Measurements from ENCODE around the gene GPR17. TPM values are rescaled to one million over a fixed set of nuclear protein-coding genes. Genes with fewer than 3 reads are reported as not detected.
A peak's percentile ranks its signal among the peaks of the same experiment; 100 is the strongest.

The GPR17 gene
- total and polyA plus RNA-seq, 2 experiments from 2014 or later: 0.09 TPM; not detected in 1

DNA sequence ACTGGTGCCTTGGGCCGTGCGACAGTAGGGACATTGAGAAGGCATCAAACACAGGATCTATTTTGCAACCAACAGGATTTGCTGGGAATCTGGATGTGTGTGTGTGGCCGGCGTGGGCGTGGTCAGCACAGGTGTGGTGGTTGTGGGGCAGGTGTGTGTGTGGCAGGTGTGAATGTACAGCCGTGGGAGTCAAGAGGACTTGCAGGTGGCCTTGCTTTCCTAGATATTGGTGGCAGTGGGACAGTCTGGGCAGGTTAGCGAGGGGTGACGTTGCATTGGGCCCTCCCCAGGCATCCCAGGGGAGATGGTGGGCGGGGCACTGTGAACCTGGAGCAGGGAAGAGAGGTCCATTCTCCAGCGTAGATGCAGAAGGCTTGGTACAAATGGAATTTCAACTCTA, 32.6 kb downstream of the GPR17 start:
- Histone ChIP-seq H3K27me3 (peaks cover 40% of the 10 kb centered on the region), H3K27ac (no peak overlapping the region), H3K4me3 (no peak overlapping the region), H3K4me1 (ENCODE audit: low read depth) (peaks cover 19% of the 10 kb centered on the region), H3K9me3 (ENCODE audit: low read depth) (no peaks in the 10 kb centered on the region), H3K36me3 (no peaks in the 10 kb centered on the region)
- TF ChIP-seq, protein P1, sequence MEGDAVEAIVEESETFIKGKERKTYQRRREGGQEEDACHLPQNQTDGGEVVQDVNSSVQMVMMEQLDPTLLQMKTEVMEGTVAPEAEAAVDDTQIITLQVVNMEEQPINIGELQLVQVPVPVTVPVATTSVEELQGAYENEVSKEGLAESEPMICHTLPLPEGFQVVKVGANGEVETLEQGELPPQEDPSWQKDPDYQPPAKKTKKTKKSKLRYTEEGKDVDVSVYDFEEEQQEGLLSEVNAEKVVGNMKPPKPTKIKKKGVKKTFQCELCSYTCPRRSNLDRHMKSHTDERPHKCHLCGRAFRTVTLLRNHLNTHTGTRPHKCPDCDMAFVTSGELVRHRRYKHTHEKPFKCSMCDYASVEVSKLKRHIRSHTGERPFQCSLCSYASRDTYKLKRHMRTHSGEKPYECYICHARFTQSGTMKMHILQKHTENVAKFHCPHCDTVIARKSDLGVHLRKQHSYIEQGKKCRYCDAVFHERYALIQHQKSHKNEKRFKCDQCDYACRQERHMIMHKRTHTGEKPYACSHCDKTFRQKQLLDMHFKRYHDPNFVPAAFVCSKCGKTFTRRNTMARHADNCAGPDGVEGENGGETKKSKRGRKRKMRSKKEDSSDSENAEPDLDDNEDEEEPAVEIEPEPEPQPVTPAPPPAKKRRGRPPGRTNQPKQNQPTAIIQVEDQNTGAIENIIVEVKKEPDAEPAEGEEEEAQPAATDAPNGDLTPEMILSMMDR (IDR thresholded peaks at IDR 0.05; ENCODE audit: low read depth, low read length): no peak
- no peak for DNase-seq (ENCODE audit: low read depth in 1 of 2, low spot score in 1 of 2)

DNA sequence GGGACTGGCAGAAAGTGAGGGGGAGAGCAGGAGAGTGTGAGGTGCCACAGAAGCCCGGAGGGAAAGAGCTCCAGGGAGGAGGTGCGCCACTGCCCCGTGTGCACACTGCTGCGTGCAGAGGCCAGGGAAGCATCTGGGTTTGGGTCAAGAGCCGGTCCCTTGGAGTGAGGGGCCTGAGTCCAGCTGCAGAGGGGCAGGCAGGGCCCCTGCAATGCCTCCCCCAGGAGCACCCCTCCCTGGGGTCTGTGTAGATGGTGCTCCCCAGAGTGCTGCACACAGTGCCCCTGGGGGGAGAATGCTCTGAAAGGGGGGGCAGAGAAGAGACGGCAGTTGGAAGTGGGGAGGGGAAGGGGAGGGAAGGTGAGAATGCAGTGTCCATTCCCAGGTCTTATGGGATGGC, 33.0 kb downstream of the GPR17 start:
- Histone ChIP-seq H3K36me3 (no peaks in the 10 kb centered on the region), H3K4me3 (no peak overlapping the region), H3K9me3 (ENCODE audit: low read depth) (no peaks in the 10 kb centered on the region), H3K27me3 (peaks cover 40% of the 10 kb centered on the region), H3K27ac (no peak overlapping the region), H3K4me1 (ENCODE audit: low read depth) (peaks cover 15% of the 10 kb centered on the region)
- TF ChIP-seq, protein P1 (IDR thresholded peaks at IDR 0.05; ENCODE audit: low read depth, low read length): no peak
- no peak for DNase-seq (ENCODE audit: low read depth in 1 of 2, low spot score in 1 of 2)

DNA sequence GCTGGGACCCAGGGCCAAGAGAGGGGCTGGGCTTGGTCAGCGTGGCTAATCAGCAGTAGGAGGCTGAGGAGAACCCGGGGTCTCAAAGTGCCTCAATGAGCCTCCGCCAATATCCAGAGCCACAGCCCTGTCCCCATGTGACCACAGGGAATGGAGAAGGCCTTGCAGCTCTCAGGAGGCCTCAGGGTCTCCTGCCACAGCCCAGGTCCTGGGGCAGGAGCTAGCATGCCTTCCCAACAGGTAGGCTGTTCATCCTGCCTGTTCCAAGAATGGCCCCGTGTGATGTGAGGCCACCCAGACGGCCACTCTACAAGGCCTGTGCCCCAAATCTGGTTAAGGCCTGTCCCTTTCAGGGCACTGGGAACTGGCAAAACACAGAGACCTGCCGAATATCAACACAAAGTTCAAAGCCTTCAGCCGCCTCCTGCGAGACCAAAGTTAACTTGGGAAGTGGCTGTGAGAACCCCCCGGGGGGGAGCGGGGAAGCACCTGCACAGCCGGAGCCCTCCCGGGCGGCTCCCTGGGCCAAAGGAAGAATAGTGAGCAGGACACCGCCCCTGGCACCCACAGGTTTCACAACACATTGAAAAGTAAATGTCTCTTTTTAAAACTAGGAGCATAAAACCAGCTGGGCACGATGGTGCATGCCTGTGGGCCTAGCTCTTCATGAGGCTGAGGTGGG, 33.9 kb downstream of the GPR17 start:
- H3K4me3 ChIP-seq: no peak overlapping the region
- TF ChIP-seq, protein P1 (IDR thresholded peaks at IDR 0.05; ENCODE audit: low read depth, low read length): no peak
- DNase-seq (ENCODE audit: low read depth in 1 of 2, low spot score in 1 of 2): no peak

DNA sequence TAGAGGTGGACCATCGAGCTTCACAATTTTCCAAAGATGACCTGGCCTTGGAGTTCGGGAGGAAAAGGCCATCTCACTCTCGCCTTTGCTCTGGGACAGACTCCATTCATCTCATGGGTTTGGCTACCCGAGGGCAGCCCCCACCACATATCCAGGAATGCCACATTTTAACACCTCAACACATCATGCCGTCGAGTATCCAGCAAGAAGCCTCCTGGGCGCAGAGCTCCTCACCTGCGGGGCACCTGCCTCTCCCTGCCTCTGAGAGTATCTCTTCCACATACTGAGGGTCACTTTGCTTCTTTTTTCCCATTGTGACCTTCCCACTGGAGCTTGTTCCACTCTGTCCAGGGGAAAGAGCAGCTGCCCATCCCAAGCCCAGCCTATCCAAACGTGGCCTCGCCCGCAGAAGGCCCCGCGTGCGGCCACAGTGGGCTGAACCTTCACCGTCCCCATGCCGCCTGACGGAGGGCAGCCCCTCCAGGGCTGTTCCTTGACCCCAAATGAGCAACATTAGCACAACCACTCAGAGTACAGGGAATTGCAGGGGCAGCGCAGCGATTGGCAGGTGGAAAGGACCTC, 34.8 kb downstream of the GPR17 start:
- no peak for DNase-seq (ENCODE audit: low read depth in 1 of 2, low spot score in 1 of 2)
- H3K4me1 ChIP-seq (ENCODE audit: low read depth): peaks cover 8% of the 10 kb centered on the region
- TF ChIP-seq, protein P1 (IDR thresholded peaks at IDR 0.05; ENCODE audit: low read depth, low read length): no peak
- H3K9me3 ChIP-seq (ENCODE audit: low read depth): no peaks in the 10 kb centered on the region
- H3K27ac ChIP-seq: no peak overlapping the region
- H3K27me3 ChIP-seq: peaks cover 35% of the 10 kb centered on the region
- H3K4me3 ChIP-seq: no peak overlapping the region
- no peaks in the 10 kb centered on the region for H3K36me3 ChIP-seq

More for the DNA sequence above, 33.9 kb downstream of the GPR17 start:
- H3K27me3 ChIP-seq: peaks cover 40% of the 10 kb centered on the region
- no peak overlapping the region for H3K27ac ChIP-seq
- H3K36me3 ChIP-seq: no peaks in the 10 kb centered on the region
- H3K9me3 ChIP-seq (ENCODE audit: low read depth): no peaks in the 10 kb centered on the region
- H3K4me1 ChIP-seq (ENCODE audit: low read depth): peaks cover 9% of the 10 kb centered on the region

DNA sequence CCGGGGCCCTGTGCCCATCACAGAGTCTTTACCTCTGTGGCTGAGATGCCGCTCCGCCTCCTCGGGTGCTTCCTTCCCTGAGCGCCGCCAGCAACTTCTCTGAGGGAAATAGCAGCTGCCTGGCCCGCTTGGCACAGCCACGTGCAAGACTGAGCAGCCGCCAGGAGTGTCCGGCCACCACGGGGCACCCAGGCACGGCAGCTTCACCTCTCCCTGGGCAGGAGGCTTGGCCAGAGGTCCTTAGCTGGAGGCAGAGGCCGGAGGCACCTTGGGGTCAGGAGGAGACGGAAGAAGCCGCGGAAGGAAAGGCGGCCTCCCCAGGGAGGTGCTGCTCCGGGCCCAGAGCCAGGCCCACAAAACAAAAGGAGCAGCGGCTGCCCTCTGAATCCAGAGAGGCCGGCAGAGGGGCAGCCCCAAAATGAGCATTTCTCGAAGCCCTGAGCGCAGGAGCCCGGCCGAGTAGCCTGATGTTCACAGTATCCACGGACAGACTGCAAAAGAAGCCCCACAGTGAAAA, 35.4 kb downstream of the GPR17 start:
- DNase-seq (ENCODE audit: low read depth in 1 of 2, low spot score in 1 of 2): peak in 1 of 2 donors; percentile 37
- H3K4me3 ChIP-seq: no peak overlapping the region
- TF ChIP-seq, protein P1 (IDR thresholded peaks at IDR 0.05; ENCODE audit: low read depth, low read length): no peak
- no peaks in the 10 kb centered on the region for H3K36me3 ChIP-seq
- no peaks in the 10 kb centered on the region for H3K9me3 ChIP-seq (ENCODE audit: low read depth)
- H3K27ac ChIP-seq: no peak overlapping the region
- H3K27me3 ChIP-seq: peaks cover 30% of the 10 kb centered on the region
- peaks cover 6% of the 10 kb centered on the region for H3K4me1 ChIP-seq (ENCODE audit: low read depth)

All from cardiac muscle cell (in vitro differentiated cells and primary cell).